Esophagus squamous epithelium (tissue), 4 donors: ENCODE results near the gene WWOX.

Experiments
- POLR2A ChIP-seq, 4 donors: fragments of 450-650 bp; IDR thresholded peaks; one replicate each; pipeline ENCODE4 v1.6.1; 2017; ENCODE audit warnings: antibody characterized with exemption in 4 of 4, mild to moderate bottlenecking in 4 of 4, moderate library complexity in 3 of 4
- TF ChIP-seq, protein P1 (sequence below), 6 experiments: fragments of 450-650 bp in 4 of 6; fragments of 200-600 bp in 2 of 6; sonication (generic) in 2 of 6; IDR thresholded peaks; one replicate each; pipeline ENCODE4 v1.5.1; 2016 to 2019; ENCODE audit warnings: antibody characterized with exemption in 6 of 6, mild to moderate bottlenecking in 4 of 6, moderate library complexity in 4 of 6

DNA sequence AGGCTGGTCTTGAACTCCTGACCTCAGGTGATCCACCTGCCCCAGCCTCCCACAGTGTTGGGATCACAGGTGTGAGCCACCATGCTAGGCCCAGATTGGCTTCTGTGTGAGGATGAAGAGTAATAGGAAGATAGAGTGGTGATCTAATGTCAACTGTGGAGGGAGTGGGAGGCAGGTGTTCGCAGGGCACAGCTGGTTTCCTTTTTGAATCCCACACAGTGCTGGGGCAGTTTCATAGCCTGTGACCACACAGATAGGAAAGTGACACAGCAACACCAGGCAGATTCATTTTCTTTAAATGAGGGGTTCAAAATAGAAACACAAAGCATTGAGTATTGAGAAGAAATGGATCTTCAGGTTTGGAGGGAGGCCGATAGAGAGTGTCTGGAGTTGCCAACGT lies 540.3 kb downstream of the WWOX start:
- TF ChIP-seq, protein P1, sequence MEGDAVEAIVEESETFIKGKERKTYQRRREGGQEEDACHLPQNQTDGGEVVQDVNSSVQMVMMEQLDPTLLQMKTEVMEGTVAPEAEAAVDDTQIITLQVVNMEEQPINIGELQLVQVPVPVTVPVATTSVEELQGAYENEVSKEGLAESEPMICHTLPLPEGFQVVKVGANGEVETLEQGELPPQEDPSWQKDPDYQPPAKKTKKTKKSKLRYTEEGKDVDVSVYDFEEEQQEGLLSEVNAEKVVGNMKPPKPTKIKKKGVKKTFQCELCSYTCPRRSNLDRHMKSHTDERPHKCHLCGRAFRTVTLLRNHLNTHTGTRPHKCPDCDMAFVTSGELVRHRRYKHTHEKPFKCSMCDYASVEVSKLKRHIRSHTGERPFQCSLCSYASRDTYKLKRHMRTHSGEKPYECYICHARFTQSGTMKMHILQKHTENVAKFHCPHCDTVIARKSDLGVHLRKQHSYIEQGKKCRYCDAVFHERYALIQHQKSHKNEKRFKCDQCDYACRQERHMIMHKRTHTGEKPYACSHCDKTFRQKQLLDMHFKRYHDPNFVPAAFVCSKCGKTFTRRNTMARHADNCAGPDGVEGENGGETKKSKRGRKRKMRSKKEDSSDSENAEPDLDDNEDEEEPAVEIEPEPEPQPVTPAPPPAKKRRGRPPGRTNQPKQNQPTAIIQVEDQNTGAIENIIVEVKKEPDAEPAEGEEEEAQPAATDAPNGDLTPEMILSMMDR (IDR thresholded peaks at IDR 0.05) = no peak
- TF ChIP-seq POLR2A (IDR thresholded peaks at IDR 0.05) = no peak
